ENCODE measurements around the gene C4orf50. TPM values are rescaled to one million over a fixed set of nuclear protein-coding genes. Genes with fewer than 3 reads are reported as not detected.
"Not testable (repeated sequence)": the region's sequence is repeated elsewhere in the genome, so short reads cannot be mapped to it uniquely, and the experiment has no call there.

The C4orf50 gene
- total RNA-seq, 8 experiments from 2014 or later = 0.09 to 1.2 (median 0.39) TPM

DNA sequence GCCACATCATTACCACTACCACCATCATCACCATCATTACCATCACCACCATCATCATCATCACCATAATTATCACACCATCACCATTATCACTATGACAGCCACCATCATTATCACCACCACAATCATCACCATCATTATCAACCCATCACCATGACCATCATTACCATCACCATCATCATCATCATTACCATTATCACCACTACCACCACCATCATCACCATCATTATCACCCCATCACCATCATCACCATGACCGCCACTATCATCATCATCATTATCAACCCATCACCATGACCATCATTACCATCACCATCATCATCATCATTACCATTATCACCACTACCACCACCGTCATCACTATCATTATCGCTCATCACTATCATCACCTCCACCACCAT lies 161.9 kb downstream of the C4orf50 start:
- H3K4me1 ChIP-seq (replicated peaks in 1 of 2) = peaks cover 9 to 11% of the 10 kb centered on the region in 2 donors
- ATAC-seq (replicated peaks in 6 of 8); H3K4me3 ChIP-seq; in situ Hi-C loops (cut with MboI; ENCODE audit: low pct_unique_long_range_greater_than_20kb in 2 of 9, low sequenced_read_pairs in 9 of 9, unreplicated experiment in 9 of 9); H3K27ac ChIP-seq: not testable (repeated sequence)
- WGBS, 10 experiments = 63 to 100% (median 85%) methylated on average over 1 to 3 of the region's 3 CpGs; no CpG with 5 or more reads in 2 of the 10 experiments

DNA sequence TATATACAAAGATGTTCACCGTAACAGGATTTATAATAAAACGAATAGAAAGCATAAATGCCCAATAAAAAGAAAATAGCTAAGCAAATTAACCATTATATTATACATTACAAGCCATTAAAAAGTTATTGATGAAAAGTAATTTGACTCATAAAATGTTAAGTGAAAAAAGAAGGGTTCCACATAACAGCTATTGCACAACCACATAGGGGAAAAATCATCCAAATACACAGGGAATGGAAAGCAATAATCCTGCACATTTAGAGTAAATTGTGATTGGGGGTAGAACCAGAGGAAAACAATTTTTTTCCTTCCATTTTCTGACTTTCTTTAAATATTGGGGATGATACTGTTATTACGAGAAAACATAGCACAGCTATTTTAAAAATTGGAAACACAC lies 163.3 kb downstream of the C4orf50 start:
- no peak for ATAC-seq (replicated peaks in 6 of 8)
- H3K4me3 ChIP-seq = no peak overlapping the region

DNA sequence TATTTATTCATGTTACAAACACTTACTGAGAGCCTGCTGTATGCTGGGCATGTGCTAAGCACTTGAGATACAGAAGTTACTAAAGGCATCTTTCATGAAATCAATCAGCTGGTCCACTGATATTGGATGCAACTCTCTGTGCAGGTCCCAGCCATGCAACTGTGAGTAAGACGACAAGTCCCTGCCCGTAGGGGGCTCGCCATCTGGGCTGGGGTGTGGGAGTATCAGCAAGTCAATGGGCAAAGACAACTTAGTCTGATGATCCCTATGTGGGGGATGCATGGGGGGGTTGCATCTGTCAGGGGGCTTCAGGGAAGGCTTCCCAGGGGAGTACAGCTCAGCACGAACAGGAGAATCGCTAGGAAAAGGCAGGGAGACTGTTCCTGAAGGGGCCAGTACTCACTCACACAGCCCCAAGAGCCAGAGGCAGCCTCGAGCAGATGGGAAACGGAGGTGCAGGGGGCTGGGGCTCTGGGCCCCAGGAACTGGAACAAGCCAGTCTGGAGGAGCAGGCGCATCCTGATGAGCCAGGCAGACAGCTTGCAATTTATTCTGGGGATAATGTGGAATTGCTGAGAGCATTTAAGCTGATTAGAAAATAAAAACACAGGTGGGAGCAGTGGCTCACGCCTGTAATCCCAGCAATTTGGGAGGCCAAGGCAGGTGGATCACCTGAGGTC lies 165.6 kb downstream of the C4orf50 start:
- peaks cover 9 to 11% of the 10 kb centered on the region in 2 donors for H3K4me1 ChIP-seq (replicated peaks in 1 of 2)
- peak in 5 of 8 experiments; percentile 89 to 100 (median 96) for ATAC-seq (replicated peaks in 6 of 8)
- peak overlapping the region; percentile 10 to 65 for H3K27ac ChIP-seq
- no peak overlapping the region for H3K4me3 ChIP-seq
- in situ Hi-C loops (cut with MboI; ENCODE audit: low pct_unique_long_range_greater_than_20kb in 2 of 9, low sequenced_read_pairs in 9 of 9, unreplicated experiment in 9 of 9) = no loop called here
- WGBS, 10 experiments = 57 to 90% (median 62%) methylated on average over 2 to 8 of the region's 9 CpGs; no CpG with 5 or more reads in 6 of the 10 experiments

More for the DNA sequence above, 163.3 kb downstream of the C4orf50 start:
- in situ Hi-C loops (cut with MboI; ENCODE audit: low pct_unique_long_range_greater_than_20kb in 2 of 9, low sequenced_read_pairs in 9 of 9, unreplicated experiment in 9 of 9) = no loop called here
- 42 to 100% (median 91%) methylated on average over 2 to 3 of the region's 3 CpGs for WGBS, 10 experiments
- peaks cover 9 to 11% of the 10 kb centered on the region in 2 donors for H3K4me1 ChIP-seq (replicated peaks in 1 of 2)
- no peak overlapping the region for H3K27ac ChIP-seq

DNA sequence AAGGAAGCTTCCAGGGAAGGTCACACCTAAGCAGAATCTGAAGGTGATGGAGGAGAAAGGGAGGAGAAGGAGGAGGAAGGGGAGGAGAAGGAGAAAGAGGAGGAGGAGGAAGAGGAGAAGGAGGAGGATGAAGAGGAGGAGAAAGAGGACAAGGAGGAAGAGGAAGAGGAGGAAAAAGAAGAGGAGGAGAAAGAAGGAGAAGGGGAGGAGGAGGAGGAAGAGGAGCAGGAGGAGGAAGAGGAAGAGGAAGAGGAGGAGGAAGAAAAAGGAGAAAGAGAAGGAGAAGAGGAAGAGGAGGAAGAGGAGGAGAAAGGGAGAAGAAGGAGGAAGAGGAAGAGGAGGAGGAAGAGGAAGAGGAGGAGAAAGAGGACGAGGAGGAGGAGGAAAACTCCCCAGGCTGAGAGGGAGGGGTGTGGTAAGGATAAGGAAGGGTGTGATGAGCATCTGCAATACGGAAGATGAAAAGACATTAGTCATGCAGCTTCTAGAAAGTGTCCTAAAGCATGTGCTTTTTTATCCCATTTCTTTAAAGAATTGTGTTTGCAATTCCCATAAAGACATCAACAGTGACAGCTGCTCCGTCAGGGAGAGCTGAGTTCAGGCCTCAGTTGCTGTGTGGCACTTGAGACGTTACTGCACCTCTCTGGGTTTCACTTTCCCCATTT lies 166.5 kb downstream of the C4orf50 start:
- no peak overlapping the region for H3K27ac ChIP-seq
- no peak overlapping the region for H3K4me3 ChIP-seq
- in situ Hi-C loops (cut with MboI; ENCODE audit: low pct_unique_long_range_greater_than_20kb in 2 of 9, low sequenced_read_pairs in 9 of 9, unreplicated experiment in 9 of 9) = no loop called here
- peak in 2 of 8 experiments; percentile 87 to 93 for ATAC-seq (replicated peaks in 6 of 8)
- H3K4me1 ChIP-seq (replicated peaks in 1 of 2) = peaks cover 9 to 11% of the 10 kb centered on the region in 2 donors
- 8 to 100% (median 77%) methylated on average over 1 to 3 of the region's 4 CpGs; no CpG with 5 or more reads in 2 of the 10 experiments for WGBS, 10 experiments

Other genes starting within 250 kb of the C4orf50 start
- 100 to 1,000 TPM in 5 of 8 experiments, 1 to 10 TPM in 3; 3.9 to 468 (median 276) TPM for gene CRMP1, start 125.3 kb downstream of the C4orf50 start, total RNA-seq
- 10 to 100 TPM in 2 of 8 experiments, 1 to 10 TPM in 3, not detected in 3; 1.0 to 10.8 (median 7.6) TPM for gene JAKMIP1, start 182.1 kb upstream of the C4orf50 start, total RNA-seq

Measured in motor neuron (in vitro differentiated cells).